IMR-90 (cell line): Measurements from ENCODE around the gene CD82. TPM values are rescaled to one million over a fixed set of nuclear protein-coding genes. Genes with fewer than 3 reads are reported as not detected.

ENCODE experiments used
- ATAC-seq: fragments of 200-7000 bp; cut with Tn5 transposase; 2 replicates; pipeline ENCODE4 v1.9.1; 2020; ENCODE audit warnings: low read depth, mild to moderate bottlenecking, moderate library complexity
- BruUV-seq: library from RNA; stranded (reverse); fragments of 400-500 nt; replicated peaks from 2 replicates; lab custom pipeline; 2021; lab: Mats Ljungman, UMichigan
- CTCF ChIA-PET: fragments of 300-600 bp; formaldehyde crosslinking; extraction: SDS; loops from one replicate; lab custom pipeline; 2021; ENCODE audit warnings: antibody characterized with exemption; lab: Yijun Ruan, JAX
- POLR2A ChIA-PET: fragments of 300-600 bp; sonication (Branson Sonifier 250); formaldehyde crosslinking; loops from one replicate; lab custom pipeline; 2022; ENCODE audit warnings: antibody characterized with exemption; ENCODE audit not compliant: unreplicated experiment; lab: Charles Lee
- DNase-seq: peaks from one replicate; pipeline ENCODE4 v3.0.0; 2013
- H2AFZ ChIP-seq: replicated peaks from 2 replicates; pipeline ENCODE3; 2013; ENCODE audit warnings: low read length, mild to moderate bottlenecking; ENCODE audit not compliant: poor library complexity
- H2AK5ac ChIP-seq: 2 replicates; pipeline ENCODE4 v1.6.1; 2013; ENCODE audit warnings: low read depth, low read length, inconsistent platforms
- H2AK9ac ChIP-seq: replicated peaks from 2 replicates; pipeline ENCODE3; 2013; ENCODE audit warnings: mild to moderate bottlenecking, low read depth, low read length, moderate library complexity; ENCODE audit not compliant: poor library complexity
- H2BK120ac ChIP-seq: 2 replicates; pipeline ENCODE4 v1.6.1; 2013; ENCODE audit warnings: low read depth, low read length, inconsistent platforms
- H2BK15ac ChIP-seq: 3 replicates; pipeline ENCODE4 v1.6.1; 2013; ENCODE audit warnings: low read depth, low read length, inconsistent platforms
- H2BK20ac ChIP-seq: 2 replicates; pipeline ENCODE4 v1.6.1; 2013; ENCODE audit warnings: low read depth, mild to moderate bottlenecking, inconsistent platforms, low read length, moderate library complexity
- H2BK5ac ChIP-seq: 2 replicates; pipeline ENCODE4 v1.6.1; 2013; ENCODE audit warnings: mild to moderate bottlenecking, low read depth, low read length, inconsistent platforms; ENCODE audit not compliant: poor library complexity, severe bottlenecking
- H3K14ac ChIP-seq: replicated peaks from 2 replicates; pipeline ENCODE4 v1.6.1; 2013; ENCODE audit warnings: low read depth, low read length, inconsistent platforms
- H3K18ac ChIP-seq: 2 replicates; pipeline ENCODE4 v1.6.1; 2013; ENCODE audit warnings: low read depth, low read length, control low read depth
- H3K23ac ChIP-seq: 2 replicates; pipeline ENCODE4 v1.6.1; 2013; ENCODE audit warnings: low read depth, low read length, inconsistent platforms
- H3K27ac ChIP-seq: 2 replicates; pipeline ENCODE4 v1.5.1; 2013; ENCODE audit warnings: mild to moderate bottlenecking, control low read depth, low read length; ENCODE audit not compliant: insufficient read depth
- H3K27me3 ChIP-seq: 2 replicates; pipeline ENCODE4 v1.6.1; 2013; ENCODE audit warnings: low read length; ENCODE audit not compliant: control insufficient read depth, insufficient read depth
- H3K36me3 ChIP-seq: 2 replicates; pipeline ENCODE4 v1.6.1; 2013; ENCODE audit warnings: low read length, mixed read lengths; ENCODE audit not compliant: control insufficient read depth, insufficient read depth
- H3K4ac ChIP-seq: 2 replicates; pipeline ENCODE4 v1.6.1; 2013; ENCODE audit warnings: low read depth, low read length, inconsistent platforms
- H3K4me1 ChIP-seq: 2 replicates; pipeline ENCODE4 v1.6.1; 2013; ENCODE audit warnings: low read length, mixed read lengths; ENCODE audit not compliant: control insufficient read depth, insufficient read depth
- H3K4me2 ChIP-seq: 2 replicates; pipeline ENCODE4 v1.6.1; 2013; ENCODE audit warnings: low read depth, mild to moderate bottlenecking, control low read depth, low read length, moderate library complexity
- H3K4me3 ChIP-seq: 2 replicates; pipeline ENCODE4 v1.5.1; 2013; ENCODE audit warnings: low read depth, mild to moderate bottlenecking, control low read depth, low read length, moderate library complexity; ENCODE audit not compliant: insufficient read depth
- H3K56ac ChIP-seq: 2 replicates; pipeline ENCODE4 v1.6.1; 2013; ENCODE audit warnings: low read length, inconsistent platforms; ENCODE audit not compliant: insufficient read depth; ENCODE audit errors: extremely low read depth
- H3K79me1 ChIP-seq, 2 experiments: 2 replicates each; pipeline ENCODE4 v1.6.1; 2013; ENCODE audit warnings: low read length in 2 of 2, inconsistent platforms in 1 of 2, low read depth in 1 of 2
- H3K9ac ChIP-seq: 2 replicates; pipeline ENCODE4 v1.6.1; 2013; ENCODE audit warnings: low read depth, low read length, control low read depth
- H3K9me1 ChIP-seq: 2 replicates; pipeline ENCODE4 v1.6.1; 2013; ENCODE audit warnings: low read length, inconsistent platforms; ENCODE audit not compliant: insufficient read depth
- H3K9me3 ChIP-seq: 2 replicates; pipeline ENCODE4 v1.6.1; 2013; ENCODE audit warnings: low read length; ENCODE audit not compliant: control insufficient read depth, insufficient read depth
- H4K20me1 ChIP-seq: 2 replicates; pipeline ENCODE4 v1.6.1; 2013; ENCODE audit warnings: low read length, inconsistent platforms; ENCODE audit not compliant: insufficient read depth
- H4K5ac ChIP-seq: 2 replicates; pipeline ENCODE4 v1.6.1; 2013; ENCODE audit warnings: mild to moderate bottlenecking, low read depth, low read length, control low read depth
- H4K8ac ChIP-seq, 2 experiments: 2 replicates each; pipeline ENCODE4 v1.6.1; 2013; ENCODE audit warnings: low read depth in 2 of 2, low read length in 2 of 2, control low read depth in 1 of 2, inconsistent platforms in 1 of 2
- H4K91ac ChIP-seq: 2 replicates; pipeline ENCODE4 v1.6.1; 2013; ENCODE audit warnings: low read depth, low read length, inconsistent platforms; ENCODE audit not compliant: insufficient read depth
- BHLHE40 ChIP-seq: fragments of 150-350 bp; IDR thresholded peaks from 2 replicates; pipeline ENCODE4 v1.6.1; 2016; ENCODE audit warnings: mild to moderate bottlenecking, low read depth, low read length
- CEBPB ChIP-seq: IDR thresholded peaks from 2 replicates; pipeline ENCODE4 v1.6.1; 2012; ENCODE audit warnings: low read depth, low read length, improper control_type of control experiment
- CHD1 ChIP-seq: IDR thresholded peaks from 2 replicates; pipeline ENCODE4 v1.6.1; 2012; ENCODE audit warnings: low read depth, low read length, improper control_type of control experiment
- CTCF ChIP-seq: conservative IDR thresholded peaks from 2 replicates; pipeline ENCODE4 v1.5.1; 2012; ENCODE audit warnings: mild to moderate bottlenecking, low read depth, low read length, improper control_type of control experiment
- FOS ChIP-seq: fragments of 150-350 bp; IDR thresholded peaks from 2 replicates; pipeline ENCODE4 v1.6.1; 2016; ENCODE audit warnings: low read depth, low read length
- MAFK ChIP-seq: IDR thresholded peaks from 2 replicates; pipeline ENCODE4 v1.6.1; 2012; ENCODE audit warnings: low read depth, low read length, improper control_type of control experiment
- MAZ ChIP-seq: IDR thresholded peaks from 2 replicates; pipeline ENCODE4 v1.6.1; 2012; ENCODE audit warnings: low read depth, mild to moderate bottlenecking, low read length, improper control_type of control experiment, moderate library complexity, borderline replicate concordance
- MXI1 ChIP-seq: IDR thresholded peaks from 2 replicates; pipeline ENCODE4 v1.6.1; 2012; ENCODE audit warnings: low read depth, mild to moderate bottlenecking, low read length, moderate library complexity, borderline replicate concordance
- NFE2L2 ChIP-seq: fragments of 150-350 bp; IDR thresholded peaks from 2 replicates; pipeline ENCODE4 v1.6.1; 2016; ENCODE audit warnings: low read depth, mild to moderate bottlenecking, low read length
- POLR2A ChIP-seq: IDR thresholded peaks from 2 replicates; pipeline ENCODE4 v1.6.1; 2012; ENCODE audit warnings: mild to moderate bottlenecking, low read depth, low read length
- RAD21 ChIP-seq: IDR thresholded peaks from 2 replicates; pipeline ENCODE4 v1.6.1; 2012; ENCODE audit warnings: low read length, improper control_type of control experiment
- RCOR1 ChIP-seq: IDR thresholded peaks from 2 replicates; pipeline ENCODE4 v1.6.1; 2012; ENCODE audit warnings: mild to moderate bottlenecking, low read length, improper control_type of control experiment; ENCODE audit not compliant: insufficient replicate concordance
- RFX5 ChIP-seq: IDR thresholded peaks from 2 replicates; pipeline ENCODE4 v1.8.0; 2012; ENCODE audit warnings: low read depth, mild to moderate bottlenecking, low read length, moderate library complexity
- SMC3 ChIP-seq: fragments of 150-350 bp; IDR thresholded peaks from 2 replicates; pipeline ENCODE4 v1.6.1; 2016; ENCODE audit warnings: low read depth, mild to moderate bottlenecking, antibody characterized with exemption, low read length, moderate library complexity
- WGBS, 2 experiments: methylation state at CpG; one replicate each; pipeline versions ENCODE4 v1.1.5 to v1.1.7; 2013; ENCODE audit warnings: missing lambda C conversion rate in 2 of 2; ENCODE audit not compliant: insufficient read length in 1 of 2; ENCODE audit errors: extremely low coverage in 2 of 2; 5-methylcytosine and 5-hydroxymethylcytosine counted together
- dilution Hi-C: fragments of 300-500 bp; cut with HindIII; formaldehyde crosslinking; loops from one replicate; pipeline ENCODE4 v1.14.3; 2018; ENCODE audit warnings: low sequenced_read_pairs; ENCODE audit not compliant: unreplicated experiment
- in situ Hi-C: fragments of 300-500 bp; cut with MboI; formaldehyde crosslinking; loops from 3 replicates; pipeline ENCODE4 v1.14.3; 2019; ENCODE audit warnings: low sequenced_read_pairs, inconsistent platforms, mixed read lengths
- intact Hi-C: fragments of 100-400 bp; cut with micrococcal nuclease; formaldehyde crosslinking; loops from 2 replicates; pipeline ENCODE4 v1.10.0; 2022
- polyA plus RNA-seq, 3 experiments: library from polyadenylated mRNA; depleted of rRNA; stranded (reverse); fragments of >200 nt; gene quantifications; 2 replicates each; pipeline ENCODE4 v1.2.3, GENCODE V29; 2012; ENCODE audit warnings: low replicate concordance in 1 of 3
- total RNA-seq: library from RNA; depleted of rRNA; stranded (reverse); fragments of >200 nt; gene quantifications from 2 replicates; pipeline ENCODE4 v1.2.3, GENCODE V29; 2012
- TF ChIP-seq, protein P1 (sequence below): fragments of 150-350 bp; IDR thresholded peaks from 2 replicates; pipeline ENCODE4 v1.6.1; 2017; ENCODE audit warnings: mild to moderate bottlenecking, antibody characterized with exemption, low read length, low read depth
- TF ChIP-seq, protein P2 (sequence below): fragments of 150-350 bp; IDR thresholded peaks from 2 replicates; pipeline ENCODE4 v1.6.1; 2016; ENCODE audit warnings: low read depth, mild to moderate bottlenecking, low read length, moderate library complexity, borderline replicate concordance

Gene CD82
- total and polyA plus RNA-seq, 2 of the 4 experiments (the other 2 are of a cell fraction): 32.8 to 49.4 TPM

GRCh38 chr11:44516688-44517507 is 48.6 kb upstream of the CD82 start:
- Histone ChIP-seq H2BK5ac (no peak overlapping the region), H3K27ac (no peak overlapping the region)
- CTCF ChIA-PET: no interaction called here

More at GRCh38 chr11:44516688-44517507, 48.6 kb upstream of the CD82 start:
- Histone ChIP-seq H3K27me3 (peaks cover 52% of the 10 kb centered on the region), H2BK20ac (no peak overlapping the region), H3K36me3 (no peaks in the 10 kb centered on the region), H3K23ac (no peak overlapping the region), H3K56ac (no peak overlapping the region), H2BK15ac (no peak overlapping the region), H3K9me1 (no peaks in the 10 kb centered on the region), H3K9me3 (no peaks in the 10 kb centered on the region), H4K5ac (no peak overlapping the region), H4K20me1 (no peaks in the 10 kb centered on the region), H3K4ac (no peak overlapping the region), H3K9ac (no peak overlapping the region), H3K18ac (no peak overlapping the region), H4K91ac (no peak overlapping the region), H3K4me3 (no peak overlapping the region), H3K4me2 (no peak overlapping the region), H3K79me1 (no peaks in the 10 kb centered on the region), H2AK9ac (no peak overlapping the region), H2AFZ (no peak overlapping the region), H4K8ac (no peak overlapping the region), H3K4me1 (no peaks in the 10 kb centered on the region), H2AK5ac (no peak overlapping the region), H2BK120ac (no peak overlapping the region), H3K14ac (no peak overlapping the region)
- TF ChIP-seq, protein P1, sequence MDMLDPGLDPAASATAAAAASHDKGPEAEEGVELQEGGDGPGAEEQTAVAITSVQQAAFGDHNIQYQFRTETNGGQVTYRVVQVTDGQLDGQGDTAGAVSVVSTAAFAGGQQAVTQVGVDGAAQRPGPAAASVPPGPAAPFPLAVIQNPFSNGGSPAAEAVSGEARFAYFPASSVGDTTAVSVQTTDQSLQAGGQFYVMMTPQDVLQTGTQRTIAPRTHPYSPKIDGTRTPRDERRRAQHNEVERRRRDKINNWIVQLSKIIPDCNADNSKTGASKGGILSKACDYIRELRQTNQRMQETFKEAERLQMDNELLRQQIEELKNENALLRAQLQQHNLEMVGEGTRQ: no peak
- TF ChIP-seq MXI1 (no peak), CEBPB (no peak), NFE2L2 (no peak), SMC3 (no peak), CHD1 (no peak), FOS (no peak), CTCF (no peak), RCOR1 (no peak), RAD21 (no peak), RFX5 (no peak), MAFK (no peak), MAZ (no peak), BHLHE40 (no peak), POLR2A (no peak)
- TF ChIP-seq, protein P2, sequence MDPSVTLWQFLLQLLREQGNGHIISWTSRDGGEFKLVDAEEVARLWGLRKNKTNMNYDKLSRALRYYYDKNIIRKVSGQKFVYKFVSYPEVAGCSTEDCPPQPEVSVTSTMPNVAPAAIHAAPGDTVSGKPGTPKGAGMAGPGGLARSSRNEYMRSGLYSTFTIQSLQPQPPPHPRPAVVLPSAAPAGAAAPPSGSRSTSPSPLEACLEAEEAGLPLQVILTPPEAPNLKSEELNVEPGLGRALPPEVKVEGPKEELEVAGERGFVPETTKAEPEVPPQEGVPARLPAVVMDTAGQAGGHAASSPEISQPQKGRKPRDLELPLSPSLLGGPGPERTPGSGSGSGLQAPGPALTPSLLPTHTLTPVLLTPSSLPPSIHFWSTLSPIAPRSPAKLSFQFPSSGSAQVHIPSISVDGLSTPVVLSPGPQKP: no peak
- ATAC-seq (no peak), DNase-seq (no peak)
- BruUV-seq: no TSS peak
- in situ Hi-C loops (no loop called here), dilution Hi-C loops (no loop called here), intact Hi-C loops (no loop called here)
- POLR2A ChIA-PET: no interaction called here
- WGBS, 2 experiments: no CpG with 5 or more reads among the region's 5 CpGs
